Endothelial cell (in vitro differentiated cells): ENCODE measurements around the gene IGFBPL1. TPM values are rescaled to one million over a fixed set of nuclear protein-coding genes. Genes with fewer than 3 reads are reported as not detected.

Experiments used
- DNase-seq: peaks from one replicate; pipeline ENCODE4 v3.0.0; 2021; ENCODE audit warnings: low spot score
- H3K27ac Mint-ChIP-seq: one replicate; pipeline ENCODE4 v1.8.0; 2021; ENCODE audit warnings: mixed read lengths, inconsistent platforms; ENCODE audit not compliant: unreplicated experiment
- H3K27me3 Mint-ChIP-seq: one replicate; pipeline ENCODE4 v1.8.0; 2021; ENCODE audit warnings: mild to moderate bottlenecking, moderate library complexity, mixed read lengths, inconsistent platforms; ENCODE audit not compliant: unreplicated experiment
- H3K36me3 Mint-ChIP-seq: one replicate; pipeline ENCODE4 v1.8.0; 2021; ENCODE audit warnings: mild to moderate bottlenecking, low read depth, mixed read lengths, inconsistent platforms; ENCODE audit not compliant: unreplicated experiment
- H3K4me1 Mint-ChIP-seq: one replicate; pipeline ENCODE4 v1.8.0; 2021; ENCODE audit warnings: mild to moderate bottlenecking, mixed read lengths, inconsistent platforms; ENCODE audit not compliant: unreplicated experiment
- H3K4me3 Mint-ChIP-seq: one replicate; pipeline ENCODE4 v1.8.0; 2021; ENCODE audit warnings: mild to moderate bottlenecking, mixed read lengths, inconsistent platforms; ENCODE audit not compliant: unreplicated experiment
- H3K9me3 Mint-ChIP-seq: one replicate; pipeline ENCODE4 v1.8.0; 2021; ENCODE audit warnings: mixed read lengths, inconsistent platforms; ENCODE audit not compliant: unreplicated experiment
- total RNA-seq: library from RNA; stranded (reverse); fragmentation: NEBNext Ultra II Directional; extraction: Animal tissue kit (Norgen Biotek cat#: 25700); gene quantifications from one replicate; pipeline ENCODE4 v1.2.1, GENCODE V29; 2021; ENCODE audit not compliant: unreplicated experiment
- TF ChIP-seq, protein P1 (sequence below): fragments of 200-600 bp; sonication (generic); IDR thresholded peaks from one replicate; pipeline ENCODE4 v1.5.0; 2021; ENCODE audit warnings: antibody characterized with exemption; ENCODE audit not compliant: unreplicated experiment

The IGFBPL1 gene
- total RNA-seq, 1 donor from 2014 or later = 9.1 TPM

DNA sequence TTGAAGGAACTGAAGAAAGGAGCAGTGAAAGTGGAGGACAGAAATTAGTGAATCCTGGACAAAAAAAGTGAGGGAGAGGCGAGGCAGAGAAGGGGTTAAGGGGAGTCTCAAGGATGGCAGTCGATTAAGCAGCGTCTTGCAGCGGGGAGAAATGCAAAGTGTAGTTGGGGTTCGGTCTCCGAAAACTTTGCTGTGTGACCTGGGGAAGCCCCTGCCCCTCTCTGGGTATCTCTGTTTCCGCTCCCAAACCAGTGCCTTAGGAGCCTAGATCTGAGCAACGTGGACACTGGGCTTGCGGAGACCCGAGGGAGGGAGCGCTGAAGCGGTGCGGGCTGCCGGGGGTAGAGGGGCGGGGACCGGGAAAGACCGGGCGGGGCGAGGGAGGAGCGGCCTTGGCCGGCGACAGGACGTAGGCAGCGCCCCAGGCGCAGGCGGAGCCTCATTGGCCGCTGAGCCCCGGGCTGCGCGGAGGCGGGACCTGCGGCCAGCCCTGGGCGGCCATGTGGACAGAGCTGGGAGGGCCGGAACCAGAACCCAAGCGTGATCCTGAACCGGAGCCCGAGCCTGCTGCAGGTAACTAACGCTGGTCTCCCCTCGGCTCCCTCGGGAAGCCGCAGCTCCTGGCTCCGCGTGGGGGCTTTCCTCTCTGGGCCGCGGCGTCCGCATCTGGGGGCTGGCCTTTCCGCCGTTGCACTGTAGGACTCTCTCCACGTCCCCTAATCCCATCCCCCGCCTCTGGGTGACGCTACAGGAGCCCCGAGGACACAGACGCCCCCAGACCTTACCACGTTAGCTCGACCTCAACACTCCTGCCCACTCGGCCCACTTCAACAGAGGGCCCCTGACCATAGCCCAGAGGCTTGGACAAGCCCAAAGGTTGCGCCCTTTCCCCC lies 31.8 kb downstream of the IGFBPL1 start, which contains the start of gene ALDH1B1:
Gene ALDH1B1 (plus strand): TSS at position 468 of the 893 bp plus-strand sequence. CDS start 3,047 bp downstream, outside the sequence.
- H3K4me1 Mint-ChIP-seq = peaks cover 12% of the 10 kb centered on the region
- peaks cover 19% of the 10 kb centered on the region for H3K36me3 Mint-ChIP-seq
- H3K4me3 Mint-ChIP-seq = peak within 1 kb of the TSS; percentile 97
- H3K27ac Mint-ChIP-seq = peak within 1 kb of the TSS; percentile 90
- peaks cover 3% of the 10 kb centered on the region for H3K27me3 Mint-ChIP-seq
- no peaks in the 10 kb centered on the region for H3K9me3 Mint-ChIP-seq
- TF ChIP-seq, protein P1, sequence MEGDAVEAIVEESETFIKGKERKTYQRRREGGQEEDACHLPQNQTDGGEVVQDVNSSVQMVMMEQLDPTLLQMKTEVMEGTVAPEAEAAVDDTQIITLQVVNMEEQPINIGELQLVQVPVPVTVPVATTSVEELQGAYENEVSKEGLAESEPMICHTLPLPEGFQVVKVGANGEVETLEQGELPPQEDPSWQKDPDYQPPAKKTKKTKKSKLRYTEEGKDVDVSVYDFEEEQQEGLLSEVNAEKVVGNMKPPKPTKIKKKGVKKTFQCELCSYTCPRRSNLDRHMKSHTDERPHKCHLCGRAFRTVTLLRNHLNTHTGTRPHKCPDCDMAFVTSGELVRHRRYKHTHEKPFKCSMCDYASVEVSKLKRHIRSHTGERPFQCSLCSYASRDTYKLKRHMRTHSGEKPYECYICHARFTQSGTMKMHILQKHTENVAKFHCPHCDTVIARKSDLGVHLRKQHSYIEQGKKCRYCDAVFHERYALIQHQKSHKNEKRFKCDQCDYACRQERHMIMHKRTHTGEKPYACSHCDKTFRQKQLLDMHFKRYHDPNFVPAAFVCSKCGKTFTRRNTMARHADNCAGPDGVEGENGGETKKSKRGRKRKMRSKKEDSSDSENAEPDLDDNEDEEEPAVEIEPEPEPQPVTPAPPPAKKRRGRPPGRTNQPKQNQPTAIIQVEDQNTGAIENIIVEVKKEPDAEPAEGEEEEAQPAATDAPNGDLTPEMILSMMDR = no peak
- DNase-seq = peak; percentile 89

DNA sequence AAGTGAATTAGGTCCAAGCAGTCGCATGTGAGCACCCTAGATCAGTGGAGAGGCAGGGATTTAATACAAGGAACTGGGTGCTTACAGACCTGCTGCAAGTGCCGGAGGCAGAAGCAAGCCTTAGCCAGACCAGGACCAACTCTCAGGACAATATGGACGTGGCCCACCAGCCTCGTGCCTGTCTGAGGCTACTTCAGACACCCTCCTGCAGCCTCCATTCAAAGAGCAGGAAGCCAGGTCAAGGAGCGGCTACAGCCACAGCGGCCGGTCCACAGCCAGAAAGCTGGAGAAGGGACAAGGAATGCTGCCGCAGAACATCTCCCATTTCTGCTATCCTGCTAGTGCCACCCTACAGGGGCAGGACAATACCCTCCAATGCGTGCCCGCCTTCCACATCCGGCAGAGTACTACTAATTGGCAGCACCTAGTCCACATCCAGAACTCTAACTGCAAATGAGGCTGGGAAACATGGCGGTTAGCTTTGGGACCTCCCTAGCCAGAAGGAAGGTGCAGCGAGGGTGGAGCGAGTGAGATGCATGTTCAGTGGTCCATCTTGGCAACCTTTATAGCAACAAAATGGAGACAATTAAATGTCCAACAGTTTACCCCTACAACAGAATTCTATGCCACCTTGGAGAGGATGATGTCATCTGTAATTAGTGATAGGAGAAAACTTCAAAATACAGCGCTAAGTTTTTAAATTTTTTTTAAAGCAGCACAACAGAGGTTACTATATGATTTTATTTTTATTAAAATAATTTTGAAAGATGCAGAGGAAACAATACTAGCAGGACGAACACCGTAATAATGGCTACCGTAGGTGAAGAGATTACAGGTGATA lies 32.8 kb downstream of the IGFBPL1 start:
- H3K27ac Mint-ChIP-seq = no peak overlapping the region
- H3K9me3 Mint-ChIP-seq = no peaks in the 10 kb centered on the region
- H3K4me3 Mint-ChIP-seq = peak overlapping the region; percentile 90
- no peak for DNase-seq
- peaks cover 12% of the 10 kb centered on the region for H3K4me1 Mint-ChIP-seq
- TF ChIP-seq, protein P1 = no peak
- H3K36me3 Mint-ChIP-seq = peaks cover 15% of the 10 kb centered on the region
- peaks cover 3% of the 10 kb centered on the region for H3K27me3 Mint-ChIP-seq

DNA sequence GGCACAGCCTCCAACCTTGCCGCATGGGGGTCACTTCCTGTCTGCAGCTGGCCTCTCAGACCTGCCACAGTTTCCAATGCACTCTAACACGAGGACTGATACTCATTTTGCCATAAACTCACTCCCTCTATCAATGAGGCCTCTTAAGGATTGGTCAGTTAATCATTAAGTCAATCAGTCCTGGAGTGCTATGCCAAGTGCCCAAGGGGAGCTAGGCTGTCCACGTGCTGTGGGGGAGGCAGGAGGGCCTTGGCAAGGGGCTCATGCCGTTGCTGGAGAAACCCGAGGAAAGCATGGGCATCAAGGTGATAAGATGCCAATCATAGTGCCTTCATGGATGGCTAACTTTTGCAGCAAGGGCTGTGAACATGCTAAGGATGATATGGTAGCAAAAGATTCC lies 33.4 kb downstream of the IGFBPL1 start:
- Mint-ChIP-seq H3K9me3 (no peaks in the 10 kb centered on the region), H3K27ac (no peak overlapping the region), H3K36me3 (peaks cover 9% of the 10 kb centered on the region), H3K4me1 (peaks cover 12% of the 10 kb centered on the region), H3K27me3 (peaks cover 3% of the 10 kb centered on the region), H3K4me3 (no peak overlapping the region)
- TF ChIP-seq, protein P1 = no peak
- DNase-seq = no peak

DNA sequence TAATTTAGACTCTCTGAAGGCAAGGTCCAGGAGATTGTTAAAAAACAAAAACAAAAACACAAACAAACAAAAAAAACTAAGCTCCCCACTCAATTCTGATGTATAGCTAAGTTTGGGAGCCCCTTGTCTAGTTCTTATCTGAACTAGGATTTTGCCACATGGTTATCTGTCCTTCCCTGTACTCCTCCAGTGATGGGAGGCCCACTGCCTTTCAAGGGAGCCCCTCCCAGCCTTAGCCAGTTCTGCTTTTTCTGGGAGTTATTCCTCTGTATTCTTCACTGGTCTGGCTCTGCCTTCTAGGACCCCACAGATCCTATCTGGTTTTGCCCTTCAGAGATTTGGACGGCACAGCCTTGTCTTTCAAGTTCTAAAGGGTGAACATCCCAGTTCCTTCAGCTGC lies 33.8 kb downstream of the IGFBPL1 start:
- Mint-ChIP-seq H3K4me1 (peaks cover 12% of the 10 kb centered on the region), H3K36me3 (peaks cover 12% of the 10 kb centered on the region), H3K27me3 (peaks cover 3% of the 10 kb centered on the region), H3K27ac (no peak overlapping the region), H3K4me3 (no peak overlapping the region), H3K9me3 (peaks cover 3% of the 10 kb centered on the region)
- TF ChIP-seq, protein P1 = no peak
- no peak for DNase-seq
